ENCODE results near the gene PEAK3.

PEAK3 gene

GRCh38 chr19:2230033-2230531, 51.9 kb downstream of the PEAK3 start:
- TF ChIP-seq CTCF (conservative IDR thresholded peaks at IDR 0.05): no peak
- H3K27ac ChIP-seq: no peak overlapping the region; the same call in 1 of the 2 replicates

- no peak for TF ChIP-seq CTCF (conservative IDR thresholded peaks at IDR 0.05)
- no peak overlapping the region for H3K27ac ChIP-seq
Measured at GRCh38 chr19:2229103-2230032, 52.6 kb downstream of the PEAK3 start.

GRCh38 chr19:2228157-2229030, 53.6 kb downstream of the PEAK3 start:
- no peak for TF ChIP-seq CTCF (conservative IDR thresholded peaks at IDR 0.05)
- H3K27ac ChIP-seq: no peak overlapping the region

GRCh38 chr19:2227415-2228156, 54.4 kb downstream of the PEAK3 start:
- no peak overlapping the region for H3K27ac ChIP-seq
- TF ChIP-seq CTCF (conservative IDR thresholded peaks at IDR 0.05): no peak

- no peak for TF ChIP-seq CTCF (conservative IDR thresholded peaks at IDR 0.05)
Measured at GRCh38 chr19:2226840-2227360, 55.1 kb downstream of the PEAK3 start.

GRCh38 chr19:2226051-2226839, 55.7 kb downstream of the PEAK3 start:
- no peak for TF ChIP-seq CTCF (conservative IDR thresholded peaks at IDR 0.05)
- H3K27ac ChIP-seq: no peak overlapping the region

More at GRCh38 chr19:2226840-2227360, 55.1 kb downstream of the PEAK3 start:
- no peak overlapping the region for H3K27ac ChIP-seq

Measured in VCaP (cell line).